Measurements from ENCODE around the gene SLC45A1.

The SLC45A1 gene

GRCh38 chr1:8356256-8357209 is 38.6 kb downstream of the SLC45A1 start:
- no peak for DNase-seq

DNA sequence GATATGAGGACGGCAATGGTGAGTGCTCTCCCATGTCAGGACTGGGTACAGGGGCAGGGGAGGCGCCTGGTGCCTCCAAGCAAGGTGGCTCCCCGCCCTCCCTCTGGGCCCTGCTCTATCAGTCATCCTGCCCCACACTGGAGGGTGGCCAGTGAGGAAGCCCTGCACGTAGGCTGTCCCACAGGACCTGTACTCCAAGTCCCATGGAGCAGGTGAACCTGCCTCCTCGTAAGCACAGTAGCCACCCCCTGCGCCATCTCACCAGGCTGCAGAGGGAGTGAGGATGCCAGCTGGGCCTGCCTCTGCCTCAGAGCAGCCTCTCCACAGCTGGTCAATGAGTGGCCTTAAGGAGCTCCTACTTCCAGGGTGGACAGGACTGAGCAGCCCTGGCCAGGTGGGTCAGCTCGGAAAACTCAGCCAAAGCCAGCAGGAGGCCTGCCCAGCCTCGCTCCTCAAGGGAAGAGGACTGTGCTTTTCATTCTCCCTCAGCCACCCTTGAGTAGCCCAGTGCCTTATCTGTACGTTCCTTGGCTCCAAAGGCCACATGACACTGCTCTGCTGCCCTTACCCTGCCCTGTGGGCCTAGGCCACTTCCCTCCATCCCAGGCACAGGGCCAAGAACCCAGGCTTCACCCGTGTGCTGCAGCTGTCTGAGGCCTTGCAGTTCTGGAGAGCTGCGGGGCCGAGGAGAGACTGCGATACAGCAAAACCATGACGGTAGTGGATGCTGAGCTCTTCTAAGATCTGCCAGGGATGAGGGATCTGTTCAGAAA is 39.6 kb downstream of the SLC45A1 start:
- DNase-seq = no peak

GRCh38 chr1:8358241-8358896 is 40.5 kb downstream of the SLC45A1 start:
- no peak for DNase-seq

- DNase-seq = no peak
Measured at GRCh38 chr1:8358897-8359616, 41.1 kb downstream of the SLC45A1 start.

DNA sequence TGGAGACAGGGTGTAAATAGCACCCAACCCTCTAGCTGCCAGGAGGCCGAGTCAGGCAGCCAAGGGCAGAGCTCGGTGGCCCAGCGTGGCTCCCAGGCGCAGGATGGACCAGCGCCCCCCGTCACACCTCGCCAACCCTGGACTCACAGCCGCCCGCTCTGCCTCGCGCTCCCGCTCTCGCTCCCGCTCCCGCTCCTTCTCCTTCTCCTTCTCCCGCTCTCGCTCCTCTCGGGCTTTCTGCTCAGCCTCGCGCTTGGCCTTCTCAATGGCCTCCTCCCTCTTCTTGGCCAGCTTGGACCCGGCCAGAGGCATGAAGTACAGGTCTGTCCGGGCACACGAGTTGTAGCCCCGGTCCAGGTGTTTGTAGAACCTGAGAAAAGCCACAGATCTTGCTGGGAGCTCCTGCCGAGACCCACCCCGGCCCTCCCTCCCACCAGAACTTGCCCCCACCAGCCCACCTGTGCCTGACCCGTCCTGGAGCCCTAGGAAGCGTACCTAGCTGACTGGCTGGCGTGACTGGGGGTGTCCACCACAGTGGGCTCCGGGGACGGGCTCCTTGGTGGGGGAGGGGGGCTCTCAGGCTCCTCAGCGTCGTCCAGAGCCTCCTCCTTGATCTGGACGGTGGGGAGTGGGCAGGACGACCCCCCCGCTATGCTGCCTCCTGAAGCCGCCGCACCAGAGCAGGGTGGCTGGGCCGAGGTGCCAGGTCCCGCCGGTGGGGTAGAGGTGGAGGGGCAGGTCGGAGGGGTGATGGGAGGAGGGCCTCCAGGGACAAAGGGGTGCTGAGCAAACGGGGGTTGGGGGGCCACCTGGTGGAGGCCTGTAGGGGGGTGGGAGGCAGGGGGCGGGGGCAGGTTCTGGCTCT is 41.9 kb downstream of the SLC45A1 start:
- DNase-seq = no peak

DNA sequence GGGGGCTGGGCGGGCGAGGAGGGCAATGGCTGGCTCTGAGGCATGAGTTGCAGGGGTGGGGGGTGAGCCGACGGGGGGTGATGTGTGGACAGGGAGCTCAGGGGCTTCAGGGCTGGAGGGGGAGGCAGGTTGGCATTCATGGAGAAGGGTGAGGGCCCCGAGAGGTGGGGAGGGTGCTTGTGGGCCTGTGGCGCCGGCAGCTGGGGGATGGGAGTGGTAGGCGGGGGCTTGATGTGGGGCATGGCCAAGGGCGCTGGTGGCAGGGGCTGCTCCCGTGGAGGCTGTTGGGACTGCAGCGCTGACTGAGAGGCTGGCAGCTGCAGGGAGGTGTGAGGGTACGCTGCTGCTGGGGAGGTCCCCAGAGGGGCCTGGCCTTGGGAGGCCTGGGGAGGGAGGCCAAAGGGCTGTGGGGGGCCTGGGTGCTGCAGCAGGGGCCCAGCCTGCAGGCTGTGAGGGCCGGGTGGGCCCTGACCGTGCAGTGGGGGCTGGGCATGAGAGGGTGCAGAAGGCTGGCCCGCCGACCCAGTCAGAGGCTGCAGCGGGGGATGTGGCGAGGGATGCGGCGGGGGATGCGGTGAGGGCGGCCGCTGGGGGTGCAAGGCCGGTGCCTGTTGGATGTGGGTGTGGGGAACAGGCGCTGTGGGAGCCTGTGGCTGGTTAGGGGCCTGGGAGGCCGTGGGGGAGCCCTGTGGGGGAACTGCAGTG is 42.7 kb downstream of the SLC45A1 start:
- no peak for DNase-seq

- DNase-seq = no peak
Measured at GRCh38 chr1:8361198-8361849, 43.4 kb downstream of the SLC45A1 start.

GRCh38 chr1:8362701-8363101 is 44.8 kb downstream of the SLC45A1 start:
- no peak for DNase-seq

- peak; percentile 12 for DNase-seq
Measured at GRCh38 chr1:8363186-8363766, 45.4 kb downstream of the SLC45A1 start.

GRCh38 chr1:8363767-8364301 is 45.9 kb downstream of the SLC45A1 start:
- peak; percentile 74 for DNase-seq

DNA sequence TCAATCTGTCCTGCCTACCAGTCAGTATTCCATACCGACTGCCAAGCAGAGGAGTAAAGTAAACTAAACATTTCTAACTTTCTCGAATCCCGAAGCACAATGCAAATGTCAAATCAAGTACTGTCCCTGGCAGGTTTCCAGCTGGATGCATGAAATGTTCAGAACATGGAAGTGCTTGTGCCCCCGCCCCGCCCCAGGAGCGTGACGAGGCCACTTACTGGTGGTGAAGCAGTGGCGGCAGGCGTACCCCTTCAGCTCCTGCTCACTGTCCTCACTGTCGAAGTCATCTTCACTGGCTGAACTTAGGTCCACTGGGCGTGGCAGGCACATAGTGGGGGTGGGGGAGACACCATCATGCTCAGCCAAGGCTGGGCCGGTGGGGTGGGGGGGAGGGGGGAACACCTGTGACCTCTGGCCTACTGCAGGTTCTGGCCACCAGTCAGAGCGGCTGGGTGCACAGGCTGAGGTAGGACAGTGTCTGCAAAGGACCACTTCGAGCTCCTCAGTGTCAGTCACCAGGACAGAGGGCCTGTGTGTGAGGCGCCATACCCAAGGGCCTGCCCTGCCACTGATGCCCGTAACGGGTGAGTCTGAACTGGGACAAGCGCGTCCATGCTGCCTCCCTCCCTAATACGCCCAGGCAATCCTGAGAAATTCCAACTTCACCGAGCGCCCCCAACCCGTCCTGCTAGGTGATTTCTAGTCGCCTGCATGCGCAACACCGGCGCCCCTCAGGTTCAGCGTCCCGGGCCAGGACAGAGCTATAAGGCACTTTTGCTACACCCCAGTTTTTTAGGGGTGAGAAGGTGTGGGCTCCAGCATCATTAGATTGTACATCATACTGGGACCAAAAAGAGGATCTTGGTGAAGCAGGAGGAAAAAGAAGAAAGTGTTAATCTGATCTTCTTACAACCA is 46.9 kb downstream of the SLC45A1 start:
- DNase-seq = no peak

- DNase-seq = no peak
Measured at GRCh38 chr1:8365661-8366362, 47.9 kb downstream of the SLC45A1 start.

GRCh38 chr1:8367571-8368194 is 49.8 kb downstream of the SLC45A1 start:
- DNase-seq = no peak

DNA sequence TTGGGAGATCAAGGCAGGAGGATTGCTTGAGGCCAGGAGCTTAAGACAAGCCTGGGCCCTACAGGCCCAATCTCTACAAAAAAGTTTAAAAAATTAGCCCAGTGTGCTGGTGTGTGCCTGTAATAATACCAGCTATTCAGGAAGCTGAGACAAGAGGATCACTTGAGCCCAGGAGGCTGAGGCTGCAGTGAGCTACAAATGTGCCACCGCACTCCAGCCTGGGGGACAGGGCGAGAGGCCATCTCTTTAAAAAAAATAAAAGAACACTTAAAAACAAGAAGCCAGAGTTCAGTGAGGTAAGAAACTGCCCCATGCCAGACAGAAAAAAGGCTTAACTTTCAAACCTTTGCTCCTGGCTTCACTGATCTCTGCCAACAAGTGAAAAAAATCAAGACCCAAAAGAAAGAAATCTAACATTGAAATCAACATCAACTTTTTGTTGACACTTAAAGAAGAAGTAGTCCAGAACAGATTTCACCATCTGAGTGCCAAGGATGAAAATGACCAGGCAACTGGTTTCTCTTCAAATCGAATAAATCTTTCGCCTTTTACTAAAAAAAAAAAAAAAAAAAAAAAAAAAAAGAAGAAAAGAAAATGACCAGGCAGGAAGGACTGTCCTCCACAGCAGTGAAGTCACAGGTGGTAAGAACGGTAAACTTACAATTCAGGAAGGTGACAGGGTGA is 51.2 kb downstream of the SLC45A1 start:
- DNase-seq = no peak

- no peak for DNase-seq
Measured at GRCh38 chr1:8370046-8370881, 52.4 kb downstream of the SLC45A1 start.

- no peak for DNase-seq
Measured at GRCh38 chr1:8370905-8371315, 53.0 kb downstream of the SLC45A1 start.

Measured in MV-4-11 (cell line).